HepG2 (cell line): ENCODE data around the gene RPS6KB2. TPM values are rescaled to one million over a fixed set of nuclear protein-coding genes. Genes with fewer than 3 reads are reported as not detected.
A peak's percentile ranks its signal among the peaks of the same experiment; 100 is the strongest.

Experiments used
- ARID2 ChIP-seq: sonication (generic); formaldehyde crosslinking; IDR thresholded peaks from 2 replicates; pipeline ENCODE4 v1.8.1; 2022; ENCODE audit warnings: mild to moderate bottlenecking, missing genetic modification reagents, borderline replicate concordance
- CAMTA2 ChIP-seq: sonication (generic); formaldehyde crosslinking; IDR thresholded peaks from 2 replicates; pipeline ENCODE4 v1.4.0; 2020; ENCODE audit warnings: mild to moderate bottlenecking, missing genetic modification reagents, borderline replicate concordance
- HES4 ChIP-seq: sonication (generic); formaldehyde crosslinking; IDR thresholded peaks from 2 replicates; pipeline ENCODE4 v1.9.0; 2021; ENCODE audit warnings: mild to moderate bottlenecking, missing genetic modification reagents, borderline replicate concordance
- NRL ChIP-seq: sonication (generic); formaldehyde crosslinking; IDR thresholded peaks from 2 replicates; pipeline ENCODE4 v1.5.0; 2020; ENCODE audit warnings: missing genetic modification reagents, mild to moderate bottlenecking, moderate library complexity, borderline replicate concordance
- SATB2 ChIP-seq: sonication (generic); formaldehyde crosslinking; IDR thresholded peaks from 2 replicates; pipeline ENCODE4 v1.5.0; 2020; ENCODE audit warnings: missing genetic modification reagents
- ZNF12 ChIP-seq: sonication (generic); formaldehyde crosslinking; IDR thresholded peaks from 2 replicates; pipeline ENCODE4 v1.5.0; 2020; ENCODE audit warnings: missing genetic modification reagents
- ZNF335 ChIP-seq: sonication (generic); formaldehyde crosslinking; IDR thresholded peaks from 2 replicates; pipeline ENCODE4 v1.4.0; 2020; ENCODE audit warnings: missing genetic modification reagents
- ZNF557 ChIP-seq: sonication (generic); formaldehyde crosslinking; IDR thresholded peaks from 2 replicates; pipeline ENCODE4 v1.4.0; 2020; ENCODE audit warnings: missing genetic modification reagents
- polyA plus RNA-seq, 8 experiments: library from polyadenylated mRNA; depleted of rRNA in 3 of 8; stranded (reverse) in 7 of 8; unstranded in 1 of 8; fragments of >200 nt; fragmentation: Illumina TruSeq in 4 of 8; extraction: Trizol in 4 of 8; gene quantifications; 2 replicates each; pipeline versions ENCODE4 v1.2.1 to v1.2.3, GENCODE V29; 2011 to 2016; ENCODE audit warnings: low read depth in 4 of 8, missing spikeins in 1 of 8, mixed read lengths in 1 of 8; ENCODE audit not compliant: insufficient read depth in 1 of 8
- total RNA-seq, 5 experiments: library from RNA; depleted of rRNA; stranded (reverse); fragments of >200 nt; fragmentation: Illumina TruSeq; extraction: Trizol; gene quantifications; 2 replicates each; pipeline ENCODE4 v1.2.3, GENCODE V29; 2016; ENCODE audit warnings: low read depth in 1 of 5
- TF ChIP-seq, protein P1 (sequence below): sonication (generic); formaldehyde crosslinking; IDR thresholded peaks from 2 replicates; pipeline ENCODE4 v1.4.0; 2020; ENCODE audit warnings: missing genetic modification reagents
- TF ChIP-seq, protein P2 (sequence below): sonication (generic); formaldehyde crosslinking; IDR thresholded peaks from 2 replicates; pipeline ENCODE4 v1.5.0; 2020; ENCODE audit warnings: mild to moderate bottlenecking, missing genetic modification reagents
- TF ChIP-seq, protein P3 (sequence below): sonication (generic); formaldehyde crosslinking; IDR thresholded peaks from 2 replicates; pipeline ENCODE4 v1.9.0; 2021; ENCODE audit warnings: missing genetic modification reagents, borderline replicate concordance
- TF ChIP-seq, protein P4 (sequence below): sonication (generic); formaldehyde crosslinking; IDR thresholded peaks from 2 replicates; pipeline ENCODE4 v1.5.1; 2020; ENCODE audit warnings: mild to moderate bottlenecking, missing genetic modification reagents, moderate library complexity
- TF ChIP-seq, protein P5 (sequence below): IDR thresholded peaks from 2 replicates; pipeline ENCODE4 v1.6.1; 2018; ENCODE audit warnings: missing genetic modification reagents, mild to moderate bottlenecking, missing compliant biosample characterization
- TF ChIP-seq, protein P6 (sequence below): sonication (generic); formaldehyde crosslinking; IDR thresholded peaks from 2 replicates; pipeline ENCODE4 v1.9.0; 2021; ENCODE audit warnings: missing genetic modification reagents, mild to moderate bottlenecking, borderline replicate concordance
- TF ChIP-seq, protein P7 (sequence below): IDR thresholded peaks from 2 replicates; pipeline ENCODE4 v1.6.1; 2016; ENCODE audit warnings: low read depth

The RPS6KB2 gene
- total and polyA plus RNA-seq, 2 of the 13 experiments (the other 11 are each of a cell fraction or from before 2014, with no cell fraction given), result 52.9 to 54.8 TPM

DNA sequence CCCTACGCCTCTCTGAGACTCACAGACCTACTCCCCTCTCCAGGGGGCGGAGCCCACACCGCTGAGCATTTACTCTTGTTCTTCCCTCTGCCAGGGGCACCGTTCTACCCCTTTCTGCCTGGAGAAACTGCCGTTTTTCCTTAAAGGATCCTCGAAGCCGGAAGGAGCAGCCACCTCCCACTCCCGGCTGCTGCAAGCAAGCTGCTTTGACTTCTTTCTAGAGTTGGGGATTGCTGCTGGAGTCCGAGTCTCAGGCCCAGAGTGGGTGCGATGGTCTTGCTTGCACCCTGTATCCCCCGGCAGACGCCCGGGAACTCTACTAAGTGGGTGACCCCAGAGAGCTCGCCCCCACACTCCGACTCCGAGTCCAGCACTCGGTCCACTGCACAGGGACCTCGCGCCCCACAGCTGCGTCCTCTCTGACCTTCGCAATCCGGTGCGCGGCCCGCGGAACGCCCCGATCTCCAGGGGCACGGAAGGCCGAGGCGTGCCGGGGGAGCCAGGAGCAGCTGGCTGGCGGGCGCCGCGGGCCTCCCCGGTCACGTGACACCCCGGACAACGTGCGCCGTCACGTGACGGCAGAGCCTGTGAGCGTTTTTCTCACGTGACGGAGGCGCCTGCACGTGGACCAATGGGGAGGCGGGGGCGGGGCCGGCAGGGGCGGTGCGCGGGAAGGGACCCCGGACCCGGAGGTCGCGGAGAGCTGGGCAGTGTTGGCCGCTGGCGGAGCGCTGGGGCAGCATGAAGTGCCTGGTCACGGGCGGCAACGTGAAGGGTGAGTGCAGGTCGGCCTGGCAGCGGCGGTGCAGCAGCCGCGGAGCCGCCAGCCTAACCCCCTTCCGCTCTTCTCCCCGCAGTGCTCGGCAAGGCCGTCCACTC, 36.8 kb upstream of the RPS6KB2 start, which contains the start of gene RAD9A (continued):
- TF ChIP-seq, protein P1, sequence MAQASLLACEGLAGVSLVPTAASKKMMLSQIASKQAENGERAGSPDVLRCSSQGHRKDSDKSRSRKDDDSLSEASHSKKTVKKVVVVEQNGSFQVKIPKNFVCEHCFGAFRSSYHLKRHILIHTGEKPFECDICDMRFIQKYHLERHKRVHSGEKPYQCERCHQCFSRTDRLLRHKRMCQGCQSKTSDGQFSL (CRISPR knock-in tag), result peak; percentile 42; the same call in 1 of the 2 replicates
- TF ChIP-seq, protein P2, sequence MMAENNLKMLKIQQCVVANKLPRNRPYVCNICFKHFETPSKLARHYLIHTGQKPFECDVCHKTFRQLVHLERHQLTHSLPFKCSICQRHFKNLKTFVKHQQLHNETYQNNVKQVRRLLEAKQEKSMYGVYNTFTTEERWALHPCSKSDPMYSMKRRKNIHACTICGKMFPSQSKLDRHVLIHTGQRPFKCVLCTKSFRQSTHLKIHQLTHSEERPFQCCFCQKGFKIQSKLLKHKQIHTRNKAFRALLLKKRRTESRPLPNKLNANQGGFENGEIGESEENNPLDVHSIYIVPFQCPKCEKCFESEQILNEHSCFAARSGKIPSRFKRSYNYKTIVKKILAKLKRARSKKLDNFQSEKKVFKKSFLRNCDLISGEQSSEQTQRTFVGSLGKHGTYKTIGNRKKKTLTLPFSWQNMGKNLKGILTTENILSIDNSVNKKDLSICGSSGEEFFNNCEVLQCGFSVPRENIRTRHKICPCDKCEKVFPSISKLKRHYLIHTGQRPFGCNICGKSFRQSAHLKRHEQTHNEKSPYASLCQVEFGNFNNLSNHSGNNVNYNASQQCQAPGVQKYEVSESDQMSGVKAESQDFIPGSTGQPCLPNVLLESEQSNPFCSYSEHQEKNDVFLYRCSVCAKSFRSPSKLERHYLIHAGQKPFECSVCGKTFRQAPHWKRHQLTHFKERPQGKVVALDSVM (CRISPR knock-in tag), result peak; percentile 76
- 0 out of 2 replicates have a peak, but pooled peaks have one; percentile 19 for TF ChIP-seq ZNF335
- no peak for TF ChIP-seq SATB2 (CRISPR knock-in tag)
- TF ChIP-seq, protein P3, sequence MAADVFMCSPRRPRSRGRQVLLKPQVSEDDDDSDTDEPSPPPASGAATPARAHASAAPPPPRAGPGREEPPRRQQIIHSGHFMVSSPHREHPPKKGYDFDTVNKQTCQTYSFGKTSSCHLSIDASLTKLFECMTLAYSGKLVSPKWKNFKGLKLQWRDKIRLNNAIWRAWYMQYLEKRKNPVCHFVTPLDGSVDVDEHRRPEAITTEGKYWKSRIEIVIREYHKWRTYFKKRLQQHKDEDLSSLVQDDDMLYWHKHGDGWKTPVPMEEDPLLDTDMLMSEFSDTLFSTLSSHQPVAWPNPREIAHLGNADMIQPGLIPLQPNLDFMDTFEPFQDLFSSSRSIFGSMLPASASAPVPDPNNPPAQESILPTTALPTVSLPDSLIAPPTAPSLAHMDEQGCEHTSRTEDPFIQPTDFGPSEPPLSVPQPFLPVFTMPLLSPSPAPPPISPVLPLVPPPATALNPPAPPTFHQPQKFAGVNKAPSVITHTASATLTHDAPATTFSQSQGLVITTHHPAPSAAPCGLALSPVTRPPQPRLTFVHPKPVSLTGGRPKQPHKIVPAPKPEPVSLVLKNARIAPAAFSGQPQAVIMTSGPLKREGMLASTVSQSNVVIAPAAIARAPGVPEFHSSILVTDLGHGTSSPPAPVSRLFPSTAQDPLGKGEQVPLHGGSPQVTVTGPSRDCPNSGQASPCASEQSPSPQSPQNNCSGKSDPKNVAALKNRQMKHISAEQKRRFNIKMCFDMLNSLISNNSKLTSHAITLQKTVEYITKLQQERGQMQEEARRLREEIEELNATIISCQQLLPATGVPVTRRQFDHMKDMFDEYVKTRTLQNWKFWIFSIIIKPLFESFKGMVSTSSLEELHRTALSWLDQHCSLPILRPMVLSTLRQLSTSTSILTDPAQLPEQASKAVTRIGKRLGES (CRISPR knock-in tag), result peak; percentile 25; the same call in 1 of the 2 replicates
- TF ChIP-seq, protein P4, sequence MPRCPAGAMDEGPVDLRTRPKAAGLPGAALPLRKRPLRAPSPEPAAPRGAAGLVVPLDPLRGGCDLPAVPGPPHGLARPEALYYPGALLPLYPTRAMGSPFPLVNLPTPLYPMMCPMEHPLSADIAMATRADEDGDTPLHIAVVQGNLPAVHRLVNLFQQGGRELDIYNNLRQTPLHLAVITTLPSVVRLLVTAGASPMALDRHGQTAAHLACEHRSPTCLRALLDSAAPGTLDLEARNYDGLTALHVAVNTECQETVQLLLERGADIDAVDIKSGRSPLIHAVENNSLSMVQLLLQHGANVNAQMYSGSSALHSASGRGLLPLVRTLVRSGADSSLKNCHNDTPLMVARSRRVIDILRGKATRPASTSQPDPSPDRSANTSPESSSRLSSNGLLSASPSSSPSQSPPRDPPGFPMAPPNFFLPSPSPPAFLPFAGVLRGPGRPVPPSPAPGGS (CRISPR knock-in tag), result peak; percentile 92
- TF ChIP-seq CAMTA2 (CRISPR knock-in tag), result peak; percentile 65; the same call in 1 of the 2 replicates
- TF ChIP-seq, protein P5, sequence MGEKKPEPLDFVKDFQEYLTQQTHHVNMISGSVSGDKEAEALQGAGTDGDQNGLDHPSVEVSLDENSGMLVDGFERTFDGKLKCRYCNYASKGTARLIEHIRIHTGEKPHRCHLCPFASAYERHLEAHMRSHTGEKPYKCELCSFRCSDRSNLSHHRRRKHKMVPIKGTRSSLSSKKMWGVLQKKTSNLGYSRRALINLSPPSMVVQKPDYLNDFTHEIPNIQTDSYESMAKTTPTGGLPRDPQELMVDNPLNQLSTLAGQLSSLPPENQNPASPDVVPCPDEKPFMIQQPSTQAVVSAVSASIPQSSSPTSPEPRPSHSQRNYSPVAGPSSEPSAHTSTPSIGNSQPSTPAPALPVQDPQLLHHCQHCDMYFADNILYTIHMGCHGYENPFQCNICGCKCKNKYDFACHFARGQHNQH (CRISPR knock-in tag), result peak; percentile 73
- TF ChIP-seq HES4 (CRISPR knock-in tag), result no peak
- TF ChIP-seq ZNF12, result no peak
- TF ChIP-seq, protein P6, sequence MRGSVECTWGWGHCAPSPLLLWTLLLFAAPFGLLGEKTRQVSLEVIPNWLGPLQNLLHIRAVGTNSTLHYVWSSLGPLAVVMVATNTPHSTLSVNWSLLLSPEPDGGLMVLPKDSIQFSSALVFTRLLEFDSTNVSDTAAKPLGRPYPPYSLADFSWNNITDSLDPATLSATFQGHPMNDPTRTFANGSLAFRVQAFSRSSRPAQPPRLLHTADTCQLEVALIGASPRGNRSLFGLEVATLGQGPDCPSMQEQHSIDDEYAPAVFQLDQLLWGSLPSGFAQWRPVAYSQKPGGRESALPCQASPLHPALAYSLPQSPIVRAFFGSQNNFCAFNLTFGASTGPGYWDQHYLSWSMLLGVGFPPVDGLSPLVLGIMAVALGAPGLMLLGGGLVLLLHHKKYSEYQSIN, result no peak
- TF ChIP-seq ARID2 (CRISPR knock-in tag), result peak; percentile 91; the same call in 1 of the 2 replicates
- no peak for TF ChIP-seq ZNF557 (CRISPR knock-in tag)
- TF ChIP-seq, protein P7, sequence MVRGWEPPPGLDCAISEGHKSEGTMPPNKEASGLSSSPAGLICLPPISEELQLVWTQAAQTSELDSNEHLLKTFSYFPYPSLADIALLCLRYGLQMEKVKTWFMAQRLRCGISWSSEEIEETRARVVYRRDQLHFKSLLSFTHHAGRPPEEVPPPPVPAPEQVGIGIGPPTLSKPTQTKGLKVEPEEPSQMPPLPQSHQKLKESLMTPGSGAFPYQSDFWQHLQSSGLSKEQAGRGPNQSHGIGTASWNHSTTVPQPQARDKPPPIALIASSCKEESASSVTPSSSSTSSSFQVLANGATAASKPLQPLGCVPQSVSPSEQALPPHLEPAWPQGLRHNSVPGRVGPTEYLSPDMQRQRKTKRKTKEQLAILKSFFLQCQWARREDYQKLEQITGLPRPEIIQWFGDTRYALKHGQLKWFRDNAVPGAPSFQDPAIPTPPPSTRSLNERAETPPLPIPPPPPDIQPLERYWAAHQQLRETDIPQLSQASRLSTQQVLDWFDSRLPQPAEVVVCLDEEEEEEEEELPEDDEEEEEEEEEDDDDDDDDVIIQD (CRISPR knock-in tag), result 0 out of 2 replicates have a peak, but pooled peaks have one; percentile 27
- peak; percentile 96 for TF ChIP-seq NRL (CRISPR knock-in tag)
